GM12872 (cell line): ENCODE results near the gene ZNF438.

Experiments used
- CTCF ChIP-seq: IDR thresholded peaks from 3 replicates; pipeline ENCODE4 v1.5.1; 2011; ENCODE audit warnings: low read depth, mild to moderate bottlenecking, low read length, moderate library complexity; ENCODE audit not compliant: insufficient read depth

The ZNF438 gene

GRCh38 chr10:31072451-31072850 is 40.8 kb upstream of the ZNF438 start:
- TF ChIP-seq CTCF: no peak

- TF ChIP-seq CTCF: no peak
Observed at GRCh38 chr10:31071232-31072005, 39.8 kb upstream of the ZNF438 start.

GRCh38 chr10:31070691-31071090 is 39.0 kb upstream of the ZNF438 start:
- TF ChIP-seq CTCF: no peak

GRCh38 chr10:31070025-31070424 is 38.4 kb upstream of the ZNF438 start:
- TF ChIP-seq CTCF: no peak

GRCh38 chr10:31069411-31069810 is 37.7 kb upstream of the ZNF438 start:
- no peak for TF ChIP-seq CTCF

GRCh38 chr10:31064348-31064747 is 32.7 kb upstream of the ZNF438 start:
- no peak for TF ChIP-seq CTCF

- no peak for TF ChIP-seq CTCF
Observed at GRCh38 chr10:31063841-31064240, 32.2 kb upstream of the ZNF438 start.

- no peak for TF ChIP-seq CTCF
Observed at GRCh38 chr10:31062856-31063255, 31.2 kb upstream of the ZNF438 start.
